ENCODE data around the gene RNASEH1.

- TF ChIP-seq CTCF (IDR thresholded peaks at IDR 0.05), result no peak
- peak; percentile 80 to 94 for TF ChIP-seq POLR2A (IDR thresholded peaks at IDR 0.05)
- TF ChIP-seq POLR2AphosphoS5 (IDR thresholded peaks at IDR 0.05), result peak; percentile 68
- TF ChIP-seq EP300 (IDR thresholded peaks at IDR 0.05), result no peak
These were observed 38.6 kb downstream of the RNASEH1 start, which contains the start of gene ADI1 for GRCh38 chr2:3519255-3520205.
